Activated CD8-positive, alpha-beta T cell treated with anti-CD3 and anti-CD28 coated beads for 36 hours (primary cell): ENCODE data around the gene MSMO1. TPM values are rescaled to one million over a fixed set of nuclear protein-coding genes. Genes with fewer than 3 reads are reported as not detected.

Source experiments
- ATAC-seq: fragments of 200-7000 bp; cut with Tn5 transposase; one replicate; pipeline ENCODE4 v1.10.0; 2021; ENCODE audit warnings: mild to moderate bottlenecking, moderate library complexity
- CTCF ChIA-PET: fragments of 350-600 bp; sonication (Branson Sonifier 250); formaldehyde crosslinking; loops from one replicate; lab custom pipeline; 2021; ENCODE audit warnings: antibody characterized with exemption; lab: Charles Lee
- POLR2A ChIA-PET: fragments of 350-600 bp; sonication (Branson Sonifier 250); formaldehyde crosslinking; loops from one replicate; lab custom pipeline; 2021; ENCODE audit warnings: antibody characterized with exemption; lab: Charles Lee
- DNase-seq: peaks from one replicate; pipeline ENCODE4 v3.0.0-alpha.2; 2020
- H3K27ac Mint-ChIP-seq: one replicate; pipeline ENCODE4 v1.8.0; 2021; ENCODE audit warnings: mild to moderate bottlenecking, mixed read lengths
- H3K27me3 Mint-ChIP-seq: one replicate; pipeline ENCODE4 v1.8.0; 2021; ENCODE audit warnings: mixed read lengths
- H3K36me3 Mint-ChIP-seq: one replicate; pipeline ENCODE4 v1.8.0; 2021; ENCODE audit warnings: low read depth, mixed read lengths
- H3K4me1 Mint-ChIP-seq: one replicate; pipeline ENCODE4 v1.8.0; 2021; ENCODE audit warnings: low read depth, mixed read lengths
- H3K4me3 Mint-ChIP-seq: one replicate; pipeline ENCODE4 v1.8.0; 2021; ENCODE audit warnings: mild to moderate bottlenecking, moderate library complexity, mixed read lengths
- H3K9me3 Mint-ChIP-seq: one replicate; pipeline ENCODE4 v1.8.0; 2021; ENCODE audit warnings: mixed read lengths
- intact Hi-C: fragments of 100-400 bp; cut with micrococcal nuclease; formaldehyde crosslinking; loops from one replicate; pipeline ENCODE4 v1.10.0; 2022
- total RNA-seq, 2 experiments: library from RNA; stranded (reverse); gene quantifications; one replicate each; pipeline ENCODE4 v1.2.3, GENCODE V29; 2021
- TF ChIP-seq, protein P1 (sequence below): fragments of 200-600 bp; IDR thresholded peaks from one replicate; pipeline ENCODE4 v1.8.0; 2022; ENCODE audit warnings: antibody characterized with exemption, mild to moderate bottlenecking

The MSMO1 gene
- total RNA-seq, 2 experiments from 2014 or later = 42.3 to 43.2 TPM

DNA sequence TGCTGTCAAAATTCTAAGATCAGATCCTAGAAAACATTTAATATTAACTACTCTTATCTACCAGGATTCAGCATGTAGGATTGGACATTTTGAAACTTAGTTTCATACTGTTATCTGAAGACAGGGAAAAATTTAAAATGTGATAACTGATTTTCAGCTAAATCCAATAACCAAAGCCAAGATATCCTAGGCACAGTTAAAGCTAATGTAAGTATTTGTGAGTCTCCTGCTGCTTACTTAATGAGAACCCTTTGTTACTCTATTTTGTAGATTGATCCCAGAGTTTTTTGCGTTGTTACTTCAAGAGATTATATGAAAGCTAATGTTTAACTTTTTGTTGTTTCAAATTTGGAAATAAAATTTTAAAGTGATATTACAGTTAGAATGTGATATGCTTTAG is 53.3 kb downstream of the MSMO1 start:
- TF ChIP-seq, protein P1, sequence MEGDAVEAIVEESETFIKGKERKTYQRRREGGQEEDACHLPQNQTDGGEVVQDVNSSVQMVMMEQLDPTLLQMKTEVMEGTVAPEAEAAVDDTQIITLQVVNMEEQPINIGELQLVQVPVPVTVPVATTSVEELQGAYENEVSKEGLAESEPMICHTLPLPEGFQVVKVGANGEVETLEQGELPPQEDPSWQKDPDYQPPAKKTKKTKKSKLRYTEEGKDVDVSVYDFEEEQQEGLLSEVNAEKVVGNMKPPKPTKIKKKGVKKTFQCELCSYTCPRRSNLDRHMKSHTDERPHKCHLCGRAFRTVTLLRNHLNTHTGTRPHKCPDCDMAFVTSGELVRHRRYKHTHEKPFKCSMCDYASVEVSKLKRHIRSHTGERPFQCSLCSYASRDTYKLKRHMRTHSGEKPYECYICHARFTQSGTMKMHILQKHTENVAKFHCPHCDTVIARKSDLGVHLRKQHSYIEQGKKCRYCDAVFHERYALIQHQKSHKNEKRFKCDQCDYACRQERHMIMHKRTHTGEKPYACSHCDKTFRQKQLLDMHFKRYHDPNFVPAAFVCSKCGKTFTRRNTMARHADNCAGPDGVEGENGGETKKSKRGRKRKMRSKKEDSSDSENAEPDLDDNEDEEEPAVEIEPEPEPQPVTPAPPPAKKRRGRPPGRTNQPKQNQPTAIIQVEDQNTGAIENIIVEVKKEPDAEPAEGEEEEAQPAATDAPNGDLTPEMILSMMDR = no peak
- DNase-seq (no peak), ATAC-seq (no peak)
- Mint-ChIP-seq H3K27ac (no peak overlapping the region), H3K4me1 (peaks cover 4% of the 10 kb centered on the region), H3K9me3 (no peaks in the 10 kb centered on the region), H3K36me3 (no peaks in the 10 kb centered on the region), H3K4me3 (no peak overlapping the region), H3K27me3 (peaks cover 44% of the 10 kb centered on the region)
- ChIA-PET POLR2A (no interaction called here), CTCF (no interaction called here)
- intact Hi-C loops = no loop called here

DNA sequence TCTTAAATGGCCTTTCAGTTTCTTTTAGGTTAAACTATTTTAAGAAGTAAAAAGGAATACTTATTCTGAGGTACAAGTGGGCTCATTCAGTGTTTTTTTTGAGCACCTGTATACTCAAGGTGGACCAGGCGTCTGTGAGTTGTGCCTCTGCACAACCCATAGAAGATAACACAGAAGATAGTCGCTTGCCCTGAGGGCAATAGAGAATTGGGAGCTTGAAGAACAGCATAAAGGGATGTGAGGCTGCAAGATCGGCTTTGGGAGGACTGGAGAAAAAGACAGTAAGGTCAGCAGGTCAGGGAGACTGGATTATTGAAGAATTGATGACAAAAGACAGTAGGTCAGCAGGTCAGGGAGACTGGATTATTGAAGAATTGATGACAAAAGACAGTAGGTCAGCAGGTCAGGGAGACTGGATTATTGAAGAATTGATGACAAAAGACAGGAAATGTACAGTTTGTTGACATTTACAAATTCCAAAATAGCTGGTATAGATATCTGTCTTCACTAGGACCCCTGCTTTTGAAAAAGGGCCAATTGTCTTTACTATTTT is 54.4 kb downstream of the MSMO1 start:
- TF ChIP-seq, protein P1 = no peak
- H3K9me3 Mint-ChIP-seq = no peaks in the 10 kb centered on the region
- ATAC-seq = no peak
- peaks cover 4% of the 10 kb centered on the region for H3K4me1 Mint-ChIP-seq
- H3K4me3 Mint-ChIP-seq = no peak overlapping the region
- H3K36me3 Mint-ChIP-seq = no peaks in the 10 kb centered on the region
- H3K27me3 Mint-ChIP-seq = peaks cover 42% of the 10 kb centered on the region
- intact Hi-C loops = no loop called here
- H3K27ac Mint-ChIP-seq = no peak overlapping the region
- ChIA-PET CTCF (interaction anchor here (1.0 kb wide), 1 partner anchor 269 kb away, joined by 3 read pairs; the partner anchor contains the start of gene TMEM192), POLR2A (interaction anchor here (0.6 kb wide), 1 partner anchor 99 kb away, joined by 3 read pairs; no protein-coding TSS in a partner anchor)
- DNase-seq = no peak

DNA sequence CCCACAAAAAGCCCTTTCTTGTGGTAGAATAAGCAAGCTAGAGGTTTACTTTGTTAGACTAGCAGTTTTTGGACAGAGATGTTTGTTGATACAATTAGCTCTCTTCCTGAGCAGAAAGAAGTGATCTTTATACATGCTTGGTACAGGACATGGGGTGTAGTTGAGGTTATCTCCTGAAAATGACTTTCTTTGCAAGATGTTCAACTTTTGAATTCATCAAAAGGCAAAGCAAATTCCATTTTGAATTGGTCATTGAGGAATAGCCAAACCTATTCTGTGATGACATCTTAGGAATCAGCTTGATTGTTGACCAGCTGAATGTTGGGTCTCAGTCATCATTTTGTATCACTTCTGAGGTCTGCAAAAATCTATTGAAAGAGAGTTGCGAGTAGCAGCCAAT is 55.2 kb downstream of the MSMO1 start:
- intact Hi-C loops = no loop called here
- CTCF ChIA-PET = interaction anchor here (1.0 kb wide), 1 partner anchor 270 kb away, joined by 3 read pairs; the partner anchor contains the start of gene TMEM192
- Mint-ChIP-seq H3K4me1 (peaks cover 4% of the 10 kb centered on the region), H3K27ac (no peak overlapping the region), H3K36me3 (no peaks in the 10 kb centered on the region), H3K4me3 (no peak overlapping the region), H3K27me3 (peaks cover 43% of the 10 kb centered on the region), H3K9me3 (no peaks in the 10 kb centered on the region)
- no peak for DNase-seq
- POLR2A ChIA-PET = no interaction called here
- ATAC-seq = no peak
- TF ChIP-seq, protein P1 = no peak

DNA sequence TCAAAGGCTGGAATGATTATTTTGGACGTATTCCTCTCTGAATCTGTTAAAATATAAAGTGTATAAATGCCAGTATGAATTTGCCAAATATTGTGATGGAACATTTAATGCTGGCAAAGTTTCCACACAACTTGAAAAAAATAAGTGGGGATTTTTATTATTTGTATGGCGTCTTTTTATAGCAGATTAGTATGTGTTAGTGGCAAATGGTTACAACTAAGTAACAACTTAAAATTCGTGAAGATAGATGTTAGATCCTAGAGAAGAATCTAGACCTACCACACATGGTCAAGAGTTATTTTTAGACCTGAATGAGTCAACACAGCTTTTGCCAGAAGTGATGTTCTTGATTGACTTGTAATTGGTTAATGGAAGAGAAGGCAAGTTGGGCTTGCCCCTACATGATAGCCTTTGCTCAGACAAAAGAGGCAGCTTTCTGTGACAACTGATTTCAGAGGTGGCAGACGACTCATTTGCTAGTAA is 56.2 kb downstream of the MSMO1 start:
- TF ChIP-seq, protein P1 = no peak
- Mint-ChIP-seq H3K27me3 (peaks cover 39% of the 10 kb centered on the region), H3K4me3 (no peak overlapping the region), H3K9me3 (no peaks in the 10 kb centered on the region), H3K36me3 (no peaks in the 10 kb centered on the region), H3K4me1 (no peaks in the 10 kb centered on the region), H3K27ac (no peak overlapping the region)
- DNase-seq = no peak
- ChIA-PET CTCF (interaction anchor here (0.8 to 1.7 kb wide), 2 partner anchors 19 to 252 kb away, joined by 3 to 7 read pairs; no protein-coding TSS in a partner anchor), POLR2A (no interaction called here)
- no peak for ATAC-seq
- intact Hi-C loops = no loop called here

DNA sequence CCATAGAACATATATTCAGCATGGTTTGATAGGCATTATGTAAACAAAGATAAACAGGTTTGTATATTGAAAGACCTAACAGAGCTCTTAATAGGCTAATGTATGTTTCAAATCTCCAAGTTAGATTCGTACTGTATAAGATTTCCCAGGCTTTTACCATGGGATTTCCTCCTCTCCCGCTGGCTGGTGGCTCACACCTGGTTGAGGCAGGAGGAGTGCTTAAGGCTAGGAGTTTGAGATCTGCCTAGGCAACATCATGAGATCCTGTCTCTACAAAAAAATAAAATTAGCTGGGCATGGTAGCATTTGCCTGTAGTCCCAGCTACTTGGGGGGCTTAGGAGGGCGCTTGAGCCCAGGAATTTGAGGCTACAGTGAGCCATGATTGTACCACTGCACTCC is 56.7 kb downstream of the MSMO1 start:
- CTCF ChIA-PET = interaction anchor here (0.8 to 1.7 kb wide), 5 partner anchors 19 to 271 kb away, joined by 3 to 7 read pairs (median 3); partner anchors contain the start of gene TMEM192

More for the DNA sequence above, 56.7 kb downstream of the MSMO1 start:
- Mint-ChIP-seq H3K27ac (no peak overlapping the region), H3K4me3 (no peak overlapping the region), H3K4me1 (no peaks in the 10 kb centered on the region), H3K9me3 (no peaks in the 10 kb centered on the region), H3K36me3 (no peaks in the 10 kb centered on the region), H3K27me3 (peaks cover 36% of the 10 kb centered on the region)
- ATAC-seq (no peak), DNase-seq (no peak)
- TF ChIP-seq, protein P1 = no peak
- POLR2A ChIA-PET = no interaction called here
- intact Hi-C loops = no loop called here
